HFF-Myc (cell line): ENCODE data around the gene GNS.

Source experiments
- DNase-seq: peaks from one replicate; pipeline ENCODE4 v3.0.0-alpha.2; 2011; ENCODE audit warnings: low read depth; ENCODE audit errors: extremely low read depth
- H3K4me3 ChIP-seq: replicated peaks from 2 replicates; pipeline ENCODE4 v1.5.1; 2011; ENCODE audit warnings: low read depth, mild to moderate bottlenecking, control low read depth, low read length
- TF ChIP-seq, protein P1 (sequence below): IDR thresholded peaks from 2 replicates; pipeline ENCODE4 v1.5.1; 2012; ENCODE audit warnings: mild to moderate bottlenecking, low read depth, low read length, control low read depth; ENCODE audit errors: missing control alignments

Gene GNS

DNA sequence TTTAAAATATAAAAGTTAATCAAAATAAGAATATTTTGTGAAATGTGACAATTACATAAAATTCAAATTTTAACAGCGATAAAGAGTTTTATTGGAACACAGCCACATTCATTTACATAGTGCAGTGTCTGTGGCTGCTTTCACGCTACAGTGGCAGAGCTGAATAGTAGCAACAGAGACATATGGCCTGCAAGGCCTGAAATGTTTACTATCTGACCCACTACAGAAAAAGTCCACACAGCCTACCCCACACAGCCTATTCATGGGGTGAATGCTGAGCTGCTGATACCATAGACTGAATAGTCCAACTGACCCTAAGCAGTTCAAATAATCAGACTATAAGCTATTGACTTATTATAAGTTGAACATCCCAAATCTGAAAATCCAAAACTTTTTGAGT is 13.2 kb downstream of the GNS start:
- no peak for DNase-seq
- TF ChIP-seq, protein P1, sequence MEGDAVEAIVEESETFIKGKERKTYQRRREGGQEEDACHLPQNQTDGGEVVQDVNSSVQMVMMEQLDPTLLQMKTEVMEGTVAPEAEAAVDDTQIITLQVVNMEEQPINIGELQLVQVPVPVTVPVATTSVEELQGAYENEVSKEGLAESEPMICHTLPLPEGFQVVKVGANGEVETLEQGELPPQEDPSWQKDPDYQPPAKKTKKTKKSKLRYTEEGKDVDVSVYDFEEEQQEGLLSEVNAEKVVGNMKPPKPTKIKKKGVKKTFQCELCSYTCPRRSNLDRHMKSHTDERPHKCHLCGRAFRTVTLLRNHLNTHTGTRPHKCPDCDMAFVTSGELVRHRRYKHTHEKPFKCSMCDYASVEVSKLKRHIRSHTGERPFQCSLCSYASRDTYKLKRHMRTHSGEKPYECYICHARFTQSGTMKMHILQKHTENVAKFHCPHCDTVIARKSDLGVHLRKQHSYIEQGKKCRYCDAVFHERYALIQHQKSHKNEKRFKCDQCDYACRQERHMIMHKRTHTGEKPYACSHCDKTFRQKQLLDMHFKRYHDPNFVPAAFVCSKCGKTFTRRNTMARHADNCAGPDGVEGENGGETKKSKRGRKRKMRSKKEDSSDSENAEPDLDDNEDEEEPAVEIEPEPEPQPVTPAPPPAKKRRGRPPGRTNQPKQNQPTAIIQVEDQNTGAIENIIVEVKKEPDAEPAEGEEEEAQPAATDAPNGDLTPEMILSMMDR, result no peak
- H3K4me3 ChIP-seq, result no peak overlapping the region

- no peak overlapping the region for H3K4me3 ChIP-seq
- no peak for DNase-seq
- TF ChIP-seq, protein P1, result no peak
These were observed 13.9 kb downstream of the GNS start for GRCh38 chr12:64745259-64745807.

- H3K4me3 ChIP-seq, result no peak overlapping the region
- TF ChIP-seq, protein P1, result no peak
- no peak for DNase-seq
These were observed 14.6 kb downstream of the GNS start for GRCh38 chr12:64744422-64745258.

DNA sequence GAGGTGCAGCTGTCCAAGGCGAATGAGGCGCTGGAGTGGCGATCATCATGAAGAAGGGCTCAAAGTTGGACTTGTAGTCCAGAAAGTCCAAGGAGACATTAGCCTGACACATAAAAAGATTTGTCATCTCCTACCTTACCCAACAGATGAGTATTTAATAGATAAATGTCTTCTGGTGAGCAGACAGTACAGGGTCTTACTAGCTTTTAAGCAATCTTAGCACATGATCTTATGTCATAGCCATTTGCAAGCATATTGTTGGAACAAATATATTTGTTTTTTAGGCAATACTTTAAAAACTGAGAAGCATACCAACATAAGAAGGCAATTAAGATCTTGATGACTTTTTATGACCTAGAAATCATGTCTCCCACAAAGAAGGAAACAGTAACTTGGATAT is 16.0 kb downstream of the GNS start:
- DNase-seq, result no peak
- TF ChIP-seq, protein P1, result no peak
- no peak overlapping the region for H3K4me3 ChIP-seq

DNA sequence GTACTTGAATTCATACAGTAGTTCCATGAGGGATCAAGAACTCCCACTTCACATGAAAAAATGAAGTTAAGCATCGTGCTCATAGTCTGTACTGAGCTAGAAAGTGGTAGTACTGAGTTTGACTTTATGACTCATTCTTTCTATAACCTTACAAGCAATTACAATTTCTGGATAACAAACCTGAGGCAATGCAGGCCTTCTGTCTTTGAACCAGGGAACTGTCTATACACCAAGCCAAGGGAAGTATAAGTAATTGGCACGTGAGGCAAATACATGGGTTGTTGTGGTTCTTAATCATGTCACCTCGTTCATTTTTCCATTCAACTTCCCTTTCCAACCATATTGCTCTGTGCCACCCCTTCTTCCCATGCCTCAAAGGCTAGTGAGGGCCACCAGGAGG is 16.8 kb downstream of the GNS start:
- H3K4me3 ChIP-seq, result no peak overlapping the region
- no peak for DNase-seq
- TF ChIP-seq, protein P1, result no peak

- DNase-seq, result no peak
These were observed 18.6 kb downstream of the GNS start for GRCh38 chr12:64740646-64741045.

More at GRCh38 chr12:64740646-64741045, 18.6 kb downstream of the GNS start:
- H3K4me3 ChIP-seq, result no peak overlapping the region
- TF ChIP-seq, protein P1, result no peak
